ENCODE data around the gene MRFAP1L1. TPM values are rescaled to one million over a fixed set of nuclear protein-coding genes. Genes with fewer than 3 reads are reported as not detected.

The MRFAP1L1 gene
- total RNA-seq, 1 donor from 2014 or later, result 141 TPM

DNA sequence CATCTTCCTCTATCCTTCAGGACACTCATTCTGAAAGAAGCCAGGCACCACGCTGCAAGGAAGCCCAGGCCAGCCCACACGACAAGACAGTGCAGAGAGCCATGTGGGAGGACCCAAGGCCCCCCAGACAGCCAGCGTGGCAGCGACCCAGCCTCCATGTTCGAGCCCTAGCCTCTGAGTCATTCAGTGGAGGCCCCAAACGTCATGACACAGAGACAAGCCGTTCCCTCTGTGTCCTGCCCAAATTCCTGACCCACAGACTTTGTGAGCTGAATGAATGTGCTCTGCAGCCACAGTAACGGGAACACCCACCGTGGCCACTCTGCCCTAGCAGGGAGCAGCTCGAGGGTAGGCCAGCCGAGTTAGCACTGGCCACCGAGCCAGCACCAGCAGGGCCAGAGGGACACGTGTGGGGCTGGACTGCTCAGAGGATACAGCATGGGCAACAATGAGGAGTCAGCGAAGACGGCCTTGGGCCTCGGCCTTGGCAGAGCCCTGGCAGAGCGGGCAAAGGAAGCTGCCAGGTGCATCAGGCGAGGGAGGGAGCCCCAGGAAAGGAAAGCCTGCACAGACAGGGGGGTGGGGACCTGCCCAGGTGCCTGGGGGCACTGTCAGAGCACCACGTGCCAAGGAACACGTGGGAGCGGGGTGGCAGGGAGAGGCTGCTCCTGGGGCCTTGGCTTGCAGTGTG is 14.9 kb upstream of the MRFAP1L1 start:
- Histone ChIP-seq H2AFZ (replicated peaks) (no peak overlapping the region), H3K4me1 (peaks cover 12% of the 10 kb centered on the region)
- no peak overlapping the region for H3K4me3 Mint-ChIP-seq

DNA sequence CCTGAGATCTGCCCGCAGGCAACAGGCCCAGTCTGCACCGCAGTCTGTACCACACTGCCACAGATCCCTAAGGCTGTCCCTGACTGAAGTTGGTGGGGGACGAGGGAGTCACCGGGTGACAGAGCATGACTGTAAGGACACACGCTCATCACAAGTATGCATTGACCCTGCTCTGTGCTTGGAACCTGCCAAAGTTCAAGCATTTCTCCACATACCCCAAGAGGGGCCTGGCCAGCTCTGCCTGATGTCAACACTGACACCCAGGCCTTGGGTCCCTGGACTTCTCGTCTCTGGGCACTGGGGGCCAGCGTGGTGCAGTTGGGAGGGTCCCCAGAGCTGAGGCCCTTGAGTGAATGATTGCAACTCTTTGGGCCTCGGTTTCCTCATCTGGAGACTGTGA is 14.2 kb upstream of the MRFAP1L1 start:
- Histone ChIP-seq H3K9ac (no peak overlapping the region), H3F3A (ENCODE audit: low read depth) (peaks cover 34% of the 10 kb centered on the region), H3K27ac (no peak overlapping the region), H3K36me3 (no peaks in the 10 kb centered on the region), H3K4me2 (no peak overlapping the region), H4K20me1 (ENCODE audit: low read depth) (peaks cover 5% of the 10 kb centered on the region), H3K79me2 (ENCODE audit: low read depth) (no peaks in the 10 kb centered on the region), H3K27me3 (no peaks in the 10 kb centered on the region), H2AFZ (replicated peaks) (no peak overlapping the region), H3K9me3 (ENCODE audit: low read depth) (no peaks in the 10 kb centered on the region), H3K4me1 (peaks cover 12% of the 10 kb centered on the region), H3K4me3 (no peak overlapping the region)
- H3K27ac Mint-ChIP-seq, result no peak overlapping the region
- H3K4me1 Mint-ChIP-seq, result peaks cover 36% of the 10 kb centered on the region
- H3K4me3 Mint-ChIP-seq, result no peak overlapping the region
- H3K36me3 Mint-ChIP-seq, result peaks cover 3% of the 10 kb centered on the region
- H3K9me3 Mint-ChIP-seq, result no peaks in the 10 kb centered on the region
- TF ChIP-seq EZH2 (IDR thresholded peaks at IDR 0.05), result no peak
- TF ChIP-seq, protein P1, sequence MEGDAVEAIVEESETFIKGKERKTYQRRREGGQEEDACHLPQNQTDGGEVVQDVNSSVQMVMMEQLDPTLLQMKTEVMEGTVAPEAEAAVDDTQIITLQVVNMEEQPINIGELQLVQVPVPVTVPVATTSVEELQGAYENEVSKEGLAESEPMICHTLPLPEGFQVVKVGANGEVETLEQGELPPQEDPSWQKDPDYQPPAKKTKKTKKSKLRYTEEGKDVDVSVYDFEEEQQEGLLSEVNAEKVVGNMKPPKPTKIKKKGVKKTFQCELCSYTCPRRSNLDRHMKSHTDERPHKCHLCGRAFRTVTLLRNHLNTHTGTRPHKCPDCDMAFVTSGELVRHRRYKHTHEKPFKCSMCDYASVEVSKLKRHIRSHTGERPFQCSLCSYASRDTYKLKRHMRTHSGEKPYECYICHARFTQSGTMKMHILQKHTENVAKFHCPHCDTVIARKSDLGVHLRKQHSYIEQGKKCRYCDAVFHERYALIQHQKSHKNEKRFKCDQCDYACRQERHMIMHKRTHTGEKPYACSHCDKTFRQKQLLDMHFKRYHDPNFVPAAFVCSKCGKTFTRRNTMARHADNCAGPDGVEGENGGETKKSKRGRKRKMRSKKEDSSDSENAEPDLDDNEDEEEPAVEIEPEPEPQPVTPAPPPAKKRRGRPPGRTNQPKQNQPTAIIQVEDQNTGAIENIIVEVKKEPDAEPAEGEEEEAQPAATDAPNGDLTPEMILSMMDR (IDR thresholded peaks at IDR 0.05), result no peak
- TF ChIP-seq EZH2phosphoT487 (IDR thresholded peaks at IDR 0.05), result no peak
- no peak for DNase-seq (ENCODE audit: low spot score)
- peaks cover 15% of the 10 kb centered on the region for H3K27me3 Mint-ChIP-seq (ENCODE audit: insufficient read depth, low read depth)

More for the DNA sequence above, 14.9 kb upstream of the MRFAP1L1 start:
- Histone ChIP-seq H3F3A (ENCODE audit: low read depth) (peaks cover 26% of the 10 kb centered on the region), H3K27me3 (no peaks in the 10 kb centered on the region), H3K9me3 (ENCODE audit: low read depth) (no peaks in the 10 kb centered on the region), H3K27ac (no peak overlapping the region), H3K4me2 (no peak overlapping the region), H3K36me3 (no peaks in the 10 kb centered on the region), H3K4me3 (no peak overlapping the region), H3K9ac (no peak overlapping the region), H3K79me2 (ENCODE audit: low read depth) (no peaks in the 10 kb centered on the region), H4K20me1 (ENCODE audit: low read depth) (no peaks in the 10 kb centered on the region)
- Mint-ChIP-seq H3K27ac (peak overlapping the region; percentile 92), H3K36me3 (no peaks in the 10 kb centered on the region), H3K4me1 (peaks cover 34% of the 10 kb centered on the region), H3K9me3 (no peaks in the 10 kb centered on the region), H3K27me3 (ENCODE audit: insufficient read depth, low read depth) (peaks cover 15% of the 10 kb centered on the region)
- no peak for TF ChIP-seq EZH2 (IDR thresholded peaks at IDR 0.05)
- no peak for TF ChIP-seq EZH2phosphoT487 (IDR thresholded peaks at IDR 0.05)
- TF ChIP-seq, protein P1 (IDR thresholded peaks at IDR 0.05), result no peak
- DNase-seq (ENCODE audit: low spot score), result peak; percentile 43

DNA sequence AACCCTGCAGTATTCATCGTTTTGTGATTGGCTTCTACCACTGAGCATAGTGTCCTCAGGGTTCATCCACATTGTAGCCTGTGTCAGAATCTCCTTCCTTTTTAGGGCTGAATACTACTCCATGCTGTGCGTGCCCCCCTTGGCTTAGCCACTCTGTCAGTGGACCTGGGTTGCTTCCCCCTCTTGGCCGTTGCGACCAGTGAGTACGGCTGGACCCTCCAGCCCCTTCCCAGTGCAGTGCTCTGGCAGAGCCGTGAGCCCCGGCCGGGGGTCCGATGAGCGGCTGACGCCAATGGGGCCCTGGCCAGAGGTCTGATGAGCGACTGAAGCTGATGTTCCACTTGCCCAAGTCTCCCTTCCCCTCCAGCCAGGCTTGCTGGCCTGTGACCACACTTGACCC is 13.2 kb upstream of the MRFAP1L1 start:
- DNase-seq (ENCODE audit: low spot score), result no peak
- TF ChIP-seq EZH2 (IDR thresholded peaks at IDR 0.05) (no peak), EZH2phosphoT487 (IDR thresholded peaks at IDR 0.05) (no peak)
- TF ChIP-seq, protein P1 (IDR thresholded peaks at IDR 0.05), result no peak
- Histone ChIP-seq H3K36me3 (no peaks in the 10 kb centered on the region), H3K9ac (no peak overlapping the region), H3K4me2 (no peak overlapping the region), H3F3A (ENCODE audit: low read depth) (peaks cover 32% of the 10 kb centered on the region), H3K9me3 (ENCODE audit: low read depth) (no peaks in the 10 kb centered on the region), H4K20me1 (ENCODE audit: low read depth) (peaks cover 13% of the 10 kb centered on the region), H3K27me3 (no peaks in the 10 kb centered on the region), H3K4me3 (no peak overlapping the region), H2AFZ (replicated peaks) (no peak overlapping the region), H3K4me1 (peaks cover 12% of the 10 kb centered on the region), H3K79me2 (ENCODE audit: low read depth) (peaks cover 8% of the 10 kb centered on the region), H3K27ac (no peak overlapping the region)
- Mint-ChIP-seq H3K27me3 (ENCODE audit: insufficient read depth, low read depth) (peaks cover 8% of the 10 kb centered on the region), H3K4me1 (peaks cover 33% of the 10 kb centered on the region), H3K9me3 (no peaks in the 10 kb centered on the region), H3K36me3 (peaks cover 4% of the 10 kb centered on the region), H3K4me3 (no peak overlapping the region), H3K27ac (no peak overlapping the region)

All from neural progenitor cell (in vitro differentiated cells).